Cardiac fibroblast (primary cell): ENCODE results near the gene SIK2.
A peak's percentile ranks its signal among the peaks of the same experiment; 100 is the strongest.

Source experiments
- DNase-seq, 2 donors: peaks; one replicate each; pipeline versions ENCODE4 v3.0.0 to v3.0.0-alpha.2; 2010; ENCODE audit warnings: low read depth in 2 of 2
- H3K4me3 ChIP-seq, 2 donors: replicated peaks in 1 of 2; 1 replicate in 1 of 2; 2 replicates in 1 of 2; pipeline ENCODE4 v1.5.1; 2011; ENCODE audit warnings: low read depth in 2 of 2, low read length in 2 of 2, mild to moderate bottlenecking in 2 of 2, moderate library complexity in 1 of 2
- CTCF ChIP-seq: IDR thresholded peaks from one replicate; pipeline ENCODE4 v1.5.1; 2011; ENCODE audit warnings: low read depth, mild to moderate bottlenecking, low read length, inconsistent platforms

Gene SIK2

GRCh38 chr11:111720801-111721494, 118.7 kb downstream of the SIK2 start:
- no peak for DNase-seq
- no peak overlapping the region for H3K4me3 ChIP-seq
- no peak for TF ChIP-seq CTCF

GRCh38 chr11:111722501-111722900, 120.3 kb downstream of the SIK2 start:
- no peak overlapping the region for H3K4me3 ChIP-seq
- TF ChIP-seq CTCF: no peak
- no peak for DNase-seq

DNA sequence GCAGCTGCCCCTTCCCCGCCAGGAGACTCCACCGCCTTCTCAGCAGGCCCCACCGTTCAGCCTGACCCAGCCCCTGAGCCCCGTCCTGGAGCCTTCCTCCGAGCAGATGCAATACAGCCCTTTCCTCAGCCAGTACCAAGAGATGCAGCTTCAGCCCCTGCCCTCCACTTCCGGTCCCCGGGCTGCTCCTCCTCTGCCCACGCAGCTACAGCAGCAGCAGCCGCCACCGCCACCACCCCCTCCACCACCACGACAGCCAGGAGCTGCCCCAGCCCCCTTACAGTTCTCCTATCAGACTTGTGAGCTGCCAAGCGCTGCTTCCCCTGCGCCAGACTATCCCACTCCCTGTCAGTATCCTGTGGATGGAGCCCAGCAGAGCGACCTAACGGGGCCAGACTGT, 121.3 kb downstream of the SIK2 start:
- TF ChIP-seq CTCF: no peak
- DNase-seq: peak in 1 of 2 donors; percentile 20
- no peak overlapping the region for H3K4me3 ChIP-seq

- DNase-seq: no peak
- no peak for TF ChIP-seq CTCF
- H3K4me3 ChIP-seq: no peak overlapping the region
These were observed 122.4 kb downstream of the SIK2 start for GRCh38 chr11:111724615-111725129.

- no peak for TF ChIP-seq CTCF
- no peak for DNase-seq
- H3K4me3 ChIP-seq: no peak overlapping the region
These were observed 123.4 kb downstream of the SIK2 start for GRCh38 chr11:111725621-111726020.

GRCh38 chr11:111726301-111726713, 124.1 kb downstream of the SIK2 start:
- TF ChIP-seq CTCF: no peak
- H3K4me3 ChIP-seq: no peak overlapping the region
- no peak for DNase-seq

DNA sequence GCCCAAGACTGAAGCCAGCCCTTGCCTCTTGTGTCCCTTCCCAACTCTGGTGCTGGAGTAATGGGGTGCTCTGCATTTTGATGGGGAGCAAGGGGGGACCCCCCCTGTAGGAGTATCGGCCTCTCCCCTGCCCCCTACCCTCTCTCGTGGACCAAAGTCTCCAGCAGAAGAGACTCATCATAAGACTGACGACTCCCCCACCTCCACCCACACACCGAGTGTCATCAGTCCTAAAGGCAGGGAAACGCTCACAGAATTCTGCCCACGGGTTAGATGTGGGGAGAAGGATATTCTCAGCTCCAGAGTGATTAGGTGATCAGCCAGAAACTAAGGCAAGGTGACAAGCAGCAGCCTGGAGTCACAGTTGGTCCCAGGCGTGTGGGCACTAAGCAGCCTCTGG, 125.2 kb downstream of the SIK2 start:
- TF ChIP-seq CTCF: no peak
- DNase-seq: no peak
- no peak overlapping the region for H3K4me3 ChIP-seq
